A549 (cell line): Measurements from ENCODE around the gene ATAD1. TPM values are rescaled to one million over a fixed set of nuclear protein-coding genes. Genes with fewer than 3 reads are reported as not detected.

Source experiments
- ATAC-seq, 2 experiments: fragments of 200-7000 bp in 1 of 2; fragments of >200 bp in 1 of 2; cut with Nextera tagmentation in 1 of 2; cut with Tn5 transposase in 1 of 2; 3 replicates each; pipeline versions ENCODE4 v1.8.0 to v1.9.1; 2018 to 2020; ENCODE audit warnings: mild to moderate bottlenecking in 1 of 2, moderate library complexity in 1 of 2
- CTCF ChIA-PET: fragments of 300-600 bp; sonication (Branson Sonifier 250); formaldehyde crosslinking; extraction: SDS; loops from one replicate; lab custom pipeline; 2021; ENCODE audit warnings: antibody characterized with exemption, inconsistent platforms; lab: Yijun Ruan, JAX
- POLR2A ChIA-PET: fragments of 350-600 bp; formaldehyde crosslinking; extraction: SDS; loops from one replicate; lab custom pipeline; 2021; ENCODE audit warnings: antibody characterized with exemption, inconsistent platforms; lab: Yijun Ruan, JAX
- DNase-seq, 2 experiments: peaks; one replicate each; pipeline versions ENCODE4 v3.0.0 to v3.0.0-alpha.2; 2011 to 2016; ENCODE audit warnings: low read depth in 1 of 2, low spot score in 1 of 2
- FAIRE-seq: peaks from 2 replicates; lab custom pipeline; 2011; peaks lifted over from hg19 to GRCh38; lab: Jason Lieb, UNC
- H3K27ac ChIP-seq, 2 experiments: fragments of >200 bp; sonication (Bioruptor Twin); formaldehyde crosslinking; 3 replicates each; pipeline ENCODE4 v1.5.1; 2016 to 2017
- H3K4me1 ChIP-seq: fragments of >200 bp; sonication (Bioruptor Twin); formaldehyde crosslinking; 3 replicates; pipeline ENCODE4 v1.6.1; 2016
- H3K4me2 ChIP-seq: fragments of >200 bp; sonication (Bioruptor Twin); formaldehyde crosslinking; 3 replicates; pipeline ENCODE4 v1.6.1; 2016
- H3K4me3 ChIP-seq: fragments of >200 bp; sonication (Bioruptor Twin); formaldehyde crosslinking; 3 replicates; pipeline ENCODE4 v1.5.1; 2016
- H3K9me3 ChIP-seq: fragments of >200 bp; sonication (Bioruptor Twin); formaldehyde crosslinking; 3 replicates; pipeline ENCODE4 v1.6.1; 2016
- CBX8 ChIP-seq: fragments of 200-600 bp; sonication (generic); IDR thresholded peaks from 2 replicates; pipeline ENCODE4 v1.6.1; 2016
- CEBPB ChIP-seq, 2 experiments: fragments of >200 bp in 1 of 2; sonication (Bioruptor Twin) in 1 of 2; formaldehyde crosslinking in 1 of 2; IDR thresholded peaks; 2 replicates each; pipeline ENCODE4 v1.6.1; 2012 to 2016
- CHD2 ChIP-seq: fragments of 150-350 bp; IDR thresholded peaks from 2 replicates; pipeline ENCODE4 v1.6.1; 2014; ENCODE audit warnings: low read length; ENCODE audit not compliant: partially characterized antibody
- EHF ChIP-seq: fragments of 250-450 bp; sonication (Bioruptor Pico); IDR thresholded peaks from 2 replicates; pipeline ENCODE4 v1.5.0; 2020; ENCODE audit warnings: mild to moderate bottlenecking
- FOSL2 ChIP-seq, 2 experiments: fragments of 450-650 bp in 1 of 2; fragments of >200 bp in 1 of 2; sonication (Bioruptor Twin) in 1 of 2; formaldehyde crosslinking; IDR thresholded peaks; 2 replicates each; pipeline versions ENCODE4 v1.5.0 to v1.6.1; 2016 to 2020; ENCODE audit warnings: mild to moderate bottlenecking in 1 of 2, moderate library complexity in 1 of 2
- FOXS1 ChIP-seq: fragments of 250-450 bp; sonication (Bioruptor Pico); IDR thresholded peaks from 2 replicates; pipeline ENCODE4 v1.5.0; 2020; ENCODE audit warnings: mild to moderate bottlenecking, moderate library complexity
- GATA3 ChIP-seq: IDR thresholded peaks from 2 replicates; pipeline ENCODE4 v1.6.1; 2012; ENCODE audit warnings: borderline replicate concordance
- HEYL ChIP-seq: fragments of 250-450 bp; sonication (Bioruptor Pico); IDR thresholded peaks from 2 replicates; pipeline ENCODE4 v1.8.0; 2021; ENCODE audit warnings: mild to moderate bottlenecking, moderate library complexity
- HOXB5 ChIP-seq: fragments of 250-450 bp; sonication (Bioruptor Pico); IDR thresholded peaks from 2 replicates; pipeline ENCODE4 v1.5.0; 2020; ENCODE audit warnings: mild to moderate bottlenecking, moderate library complexity
- KDM1A ChIP-seq: fragments of 200-600 bp; sonication (generic); IDR thresholded peaks from 2 replicates; pipeline ENCODE4 v1.6.1; 2016; ENCODE audit warnings: low read depth, mild to moderate bottlenecking
- KDM5A ChIP-seq: fragments of 200-600 bp; sonication (generic); IDR thresholded peaks from 2 replicates; pipeline ENCODE4 v1.6.1; 2016; ENCODE audit warnings: antibody characterized with exemption, mild to moderate bottlenecking
- MYC ChIP-seq: IDR thresholded peaks from 2 replicates; pipeline ENCODE4 v1.6.1; 2012; ENCODE audit warnings: mild to moderate bottlenecking, inconsistent platforms, low read length, improper control_type of control experiment, borderline replicate concordance
- NFE2L2 ChIP-seq: fragments of 150-350 bp; conservative IDR thresholded peaks from 2 replicates; pipeline ENCODE4 v1.6.1; 2014; ENCODE audit warnings: low read length
- NPAS2 ChIP-seq: fragments of 250-450 bp; sonication (Bioruptor Pico); IDR thresholded peaks from 2 replicates; pipeline ENCODE4 v1.8.0; 2022; ENCODE audit warnings: mild to moderate bottlenecking, moderate library complexity, borderline replicate concordance
- NR3C1 ChIP-seq: fragments of >200 bp; sonication (Bioruptor Twin); formaldehyde crosslinking; IDR thresholded peaks from 3 replicates; pipeline ENCODE4 v1.6.1; 2017
- POLR2A ChIP-seq: IDR thresholded peaks from 2 replicates; pipeline ENCODE4 v1.6.1; 2012; ENCODE audit warnings: mild to moderate bottlenecking, low read length
- POLR2AphosphoS2 ChIP-seq: conservative IDR thresholded peaks from 2 replicates; pipeline ENCODE4 v1.6.1; 2012; ENCODE audit warnings: low read length, improper control_type of control experiment, inconsistent platforms
- RAD21 ChIP-seq, 2 experiments: fragments of >200 bp in 1 of 2; sonication (Bioruptor Twin) in 1 of 2; formaldehyde crosslinking in 1 of 2; IDR thresholded peaks in 1 of 2; conservative IDR thresholded peaks in 1 of 2; 2 replicates in 1 of 2; 3 replicates in 1 of 2; pipeline ENCODE4 v1.6.1; 2012 to 2018; ENCODE audit warnings: inconsistent platforms in 1 of 2
- RARB ChIP-seq: fragments of 250-450 bp; sonication (Bioruptor Pico); IDR thresholded peaks from 2 replicates; pipeline ENCODE4 v1.8.0; 2021; ENCODE audit warnings: mild to moderate bottlenecking, moderate library complexity
- RFX5 ChIP-seq: fragments of 450-650 bp; IDR thresholded peaks from 2 replicates; pipeline ENCODE4 v1.7.1; 2014; ENCODE audit warnings: antibody characterized with exemption, mild to moderate bottlenecking, moderate library complexity
- RNF2 ChIP-seq: fragments of 200-600 bp; sonication (generic); IDR thresholded peaks from 2 replicates; pipeline ENCODE4 v1.6.1; 2016; ENCODE audit warnings: low read depth, mild to moderate bottlenecking, antibody characterized with exemption, moderate library complexity, borderline replicate concordance
- SREBF2 ChIP-seq: fragments of 450-650 bp; IDR thresholded peaks from 2 replicates; pipeline ENCODE4 v1.6.1; 2014; ENCODE audit warnings: mild to moderate bottlenecking, moderate library complexity
- ZC3H11A ChIP-seq: fragments of 450-650 bp; IDR thresholded peaks from 2 replicates; pipeline ENCODE4 v1.6.1; 2014; ENCODE audit warnings: antibody characterized with exemption, mild to moderate bottlenecking
- polyA plus RNA-seq, 4 experiments: library from polyadenylated mRNA; depleted of rRNA in 3 of 4; stranded (reverse); fragments of >200 nt; fragmentation: RNase III in 1 of 4; extraction: RNeasy Plus Mini Kit Qiagen cat#74134 plus additional on column Dnase treatment in 1 of 4; gene quantifications; 2 replicates in 3 of 4; 3 replicates in 1 of 4; pipeline ENCODE4 v1.2.3, GENCODE V29; 2011 to 2017
- TF ChIP-seq, protein P1 (sequence below): IDR thresholded peaks from 2 replicates; pipeline ENCODE4 v1.6.1; 2012
- TF ChIP-seq, protein P2 (sequence below): IDR thresholded peaks from 2 replicates; pipeline ENCODE4 v1.6.1; 2012; ENCODE audit warnings: low read depth, borderline replicate concordance
- TF ChIP-seq, protein P3 (sequence below): fragments of 250-450 bp; sonication (Bioruptor Pico); IDR thresholded peaks from 2 replicates; pipeline ENCODE4 v1.5.0; 2020; ENCODE audit warnings: low read depth, mild to moderate bottlenecking, moderate library complexity
- TF ChIP-seq, protein P4 (sequence below): fragments of >200 bp; sonication (Bioruptor Twin); formaldehyde crosslinking; IDR thresholded peaks from 2 replicates; pipeline ENCODE4 v1.6.1; 2016
- TF ChIP-seq, protein P5 (sequence below): fragments of >200 bp; sonication (Bioruptor Twin); formaldehyde crosslinking; IDR thresholded peaks from 3 replicates; pipeline ENCODE4 v1.5.1; 2016

ATAD1 gene
- polyA plus RNA-seq, 2 of the 4 experiments (the other 2 are of a cell fraction) = 32.3 to 94.8 TPM

DNA sequence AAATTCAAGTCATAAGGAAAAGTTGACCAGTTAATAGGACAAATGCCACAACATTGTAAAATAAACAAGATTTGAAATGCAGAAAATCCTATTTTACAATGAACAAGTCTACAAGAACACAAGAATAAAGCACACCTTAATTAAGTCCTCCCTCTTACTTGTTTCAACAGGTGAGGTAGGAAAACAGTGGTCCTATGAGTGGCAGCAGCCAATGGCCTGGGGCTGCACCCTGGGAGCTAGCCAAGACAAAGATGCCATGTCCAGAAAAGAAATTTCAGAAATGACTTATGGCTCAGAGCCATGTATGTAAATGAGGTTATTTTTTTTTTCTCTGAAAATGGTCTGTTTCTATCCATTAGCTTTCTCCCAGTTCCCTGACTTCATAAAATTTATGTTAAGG lies 31.0 kb upstream of the ATAD1 start:
- ChIA-PET CTCF (interaction anchor here (0.6 to 4.6 kb wide), 7 partner anchors 10 to 703 kb away, joined by 3 to 39 read pairs (median 12); partner anchors contain the start of gene ATAD1), POLR2A (no interaction called here)
- ATAC-seq (no peak), FAIRE-seq (no peak), DNase-seq (no peak)
- Histone ChIP-seq H3K4me1 (peaks cover 47% of the 10 kb centered on the region), H3K4me2 (no peak overlapping the region), H3K4me3 (no peak overlapping the region), H3K9me3 (no peaks in the 10 kb centered on the region), H3K27ac (no peak overlapping the region)
- TF ChIP-seq, protein P1, sequence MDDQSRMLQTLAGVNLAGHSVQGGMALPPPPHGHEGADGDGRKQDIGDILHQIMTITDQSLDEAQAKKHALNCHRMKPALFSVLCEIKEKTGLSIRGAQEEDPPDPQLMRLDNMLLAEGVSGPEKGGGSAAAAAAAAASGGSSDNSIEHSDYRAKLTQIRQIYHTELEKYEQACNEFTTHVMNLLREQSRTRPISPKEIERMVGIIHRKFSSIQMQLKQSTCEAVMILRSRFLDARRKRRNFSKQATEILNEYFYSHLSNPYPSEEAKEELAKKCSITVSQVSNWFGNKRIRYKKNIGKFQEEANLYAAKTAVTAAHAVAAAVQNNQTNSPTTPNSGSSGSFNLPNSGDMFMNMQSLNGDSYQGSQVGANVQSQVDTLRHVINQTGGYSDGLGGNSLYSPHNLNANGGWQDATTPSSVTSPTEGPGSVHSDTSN = no peak
- TF ChIP-seq CEBPB (IDR thresholded peaks at IDR 0.05) (no peak), GATA3 (no peak), HEYL (CRISPR knock-in tag) (no peak), POLR2A (no peak), EHF (CRISPR knock-in tag) (no peak), NFE2L2 (no peak), RARB (CRISPR knock-in tag) (no peak), RFX5 (no peak)
- TF ChIP-seq, protein P2, sequence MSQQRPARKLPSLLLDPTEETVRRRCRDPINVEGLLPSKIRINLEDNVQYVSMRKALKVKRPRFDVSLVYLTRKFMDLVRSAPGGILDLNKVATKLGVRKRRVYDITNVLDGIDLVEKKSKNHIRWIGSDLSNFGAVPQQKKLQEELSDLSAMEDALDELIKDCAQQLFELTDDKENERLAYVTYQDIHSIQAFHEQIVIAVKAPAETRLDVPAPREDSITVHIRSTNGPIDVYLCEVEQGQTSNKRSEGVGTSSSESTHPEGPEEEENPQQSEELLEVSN = no peak
- TF ChIP-seq, protein P3, sequence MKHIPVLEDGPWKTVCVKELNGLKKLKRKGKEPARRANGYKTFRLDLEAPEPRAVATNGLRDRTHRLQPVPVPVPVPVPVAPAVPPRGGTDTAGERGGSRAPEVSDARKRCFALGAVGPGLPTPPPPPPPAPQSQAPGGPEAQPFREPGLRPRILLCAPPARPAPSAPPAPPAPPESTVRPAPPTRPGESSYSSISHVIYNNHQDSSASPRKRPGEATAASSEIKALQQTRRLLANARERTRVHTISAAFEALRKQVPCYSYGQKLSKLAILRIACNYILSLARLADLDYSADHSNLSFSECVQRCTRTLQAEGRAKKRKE (CRISPR knock-in tag) = no peak

DNA sequence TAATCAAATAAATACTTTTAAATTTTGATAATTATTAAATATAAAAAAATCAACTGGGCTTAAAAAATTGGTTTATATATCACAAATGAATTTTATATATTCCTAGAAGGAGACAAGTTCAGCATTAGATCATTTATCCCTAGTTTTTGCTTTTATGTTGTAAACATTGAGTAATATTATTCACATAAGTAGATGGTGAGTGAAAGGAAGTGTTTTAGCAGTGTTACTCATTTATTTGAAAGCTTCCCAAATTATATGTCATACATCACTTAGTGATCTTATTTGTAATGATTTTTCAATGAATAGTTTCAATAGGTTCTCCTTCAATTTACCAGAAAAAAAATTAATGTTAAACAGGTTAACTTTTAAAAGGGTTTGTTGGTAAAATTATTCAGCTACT lies 29.5 kb upstream of the ATAD1 start:
- FAIRE-seq = no peak
- Histone ChIP-seq H3K9me3 (no peaks in the 10 kb centered on the region), H3K27ac (no peak overlapping the region), H3K4me1 (peaks cover 61% of the 10 kb centered on the region), H3K4me3 (no peak overlapping the region), H3K4me2 (no peak overlapping the region)
- ATAC-seq = no peak
- POLR2A ChIA-PET = no interaction called here
- no peak for DNase-seq
- CTCF ChIA-PET = interaction anchor here (0.6 kb wide), 1 partner anchor 10 kb away, joined by 3 read pairs; no protein-coding TSS in a partner anchor
- TF ChIP-seq FOSL2 (IDR thresholded peaks at IDR 0.05) (no peak), FOSL2 (CRISPR knock-in tag; IDR thresholded peaks at IDR 0.05) (no peak), FOXS1 (CRISPR knock-in tag) (no peak), KDM5A (no peak), KDM1A (no peak), CEBPB (IDR thresholded peaks at IDR 0.05) (no peak), CHD2 (no peak), HEYL (CRISPR knock-in tag) (no peak), NR3C1 (no peak), NPAS2 (CRISPR knock-in tag) (no peak), SREBF2 (no peak), CBX8 (no peak), MYC (no peak), POLR2AphosphoS2 (no peak), RAD21 (conservative IDR thresholded peaks at IDR 0.05 in 1 of 2, IDR thresholded peaks at IDR 0.05 in 1 of 2) (no peak), HOXB5 (no peak), ZC3H11A (no peak), RNF2 (no peak)
- TF ChIP-seq, protein P4, sequence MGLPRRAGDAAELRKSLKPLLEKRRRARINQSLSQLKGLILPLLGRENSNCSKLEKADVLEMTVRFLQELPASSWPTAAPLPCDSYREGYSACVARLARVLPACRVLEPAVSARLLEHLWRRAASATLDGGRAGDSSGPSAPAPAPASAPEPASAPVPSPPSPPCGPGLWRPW = no peak
- TF ChIP-seq, protein P5, sequence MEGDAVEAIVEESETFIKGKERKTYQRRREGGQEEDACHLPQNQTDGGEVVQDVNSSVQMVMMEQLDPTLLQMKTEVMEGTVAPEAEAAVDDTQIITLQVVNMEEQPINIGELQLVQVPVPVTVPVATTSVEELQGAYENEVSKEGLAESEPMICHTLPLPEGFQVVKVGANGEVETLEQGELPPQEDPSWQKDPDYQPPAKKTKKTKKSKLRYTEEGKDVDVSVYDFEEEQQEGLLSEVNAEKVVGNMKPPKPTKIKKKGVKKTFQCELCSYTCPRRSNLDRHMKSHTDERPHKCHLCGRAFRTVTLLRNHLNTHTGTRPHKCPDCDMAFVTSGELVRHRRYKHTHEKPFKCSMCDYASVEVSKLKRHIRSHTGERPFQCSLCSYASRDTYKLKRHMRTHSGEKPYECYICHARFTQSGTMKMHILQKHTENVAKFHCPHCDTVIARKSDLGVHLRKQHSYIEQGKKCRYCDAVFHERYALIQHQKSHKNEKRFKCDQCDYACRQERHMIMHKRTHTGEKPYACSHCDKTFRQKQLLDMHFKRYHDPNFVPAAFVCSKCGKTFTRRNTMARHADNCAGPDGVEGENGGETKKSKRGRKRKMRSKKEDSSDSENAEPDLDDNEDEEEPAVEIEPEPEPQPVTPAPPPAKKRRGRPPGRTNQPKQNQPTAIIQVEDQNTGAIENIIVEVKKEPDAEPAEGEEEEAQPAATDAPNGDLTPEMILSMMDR = no peak
